ENCODE measurements around the gene CYREN. TPM values are rescaled to one million over a fixed set of nuclear protein-coding genes. Genes with fewer than 3 reads are reported as not detected.
A peak's percentile ranks its signal among the peaks of the same experiment; 100 is the strongest.

Gene CYREN
- total and polyA plus RNA-seq, 8 donors: 13.9 to 29.0 (median 23.8) TPM

- peaks cover 0 to 11% (median 8%) of the 10 kb centered on the region in 3 donors for H3K4me1 ChIP-seq
- H3K27ac ChIP-seq: peak overlapping the region in 2 of 4 donors; percentile 33 to 48
- no peak for DNase-seq
- intact Hi-C loops (cut with DNase I): no loop called here
- H3K27me3 ChIP-seq: no peaks in the 10 kb centered on the region
- 88 to 92% methylated on average over 12 of the region's 12 CpGs for WGBS, 2 donors
- no peaks in the 10 kb centered on the region for H3K9me3 ChIP-seq
- no peak for TF ChIP-seq CTCF (IDR thresholded peaks at IDR 0.05)
- no peak for ATAC-seq
- no peak overlapping the region for H3K4me3 ChIP-seq
- H3K36me3 ChIP-seq: peaks cover 0 to 71% (median 12%) of the 10 kb centered on the region in 3 donors
- no peak for FAIRE-seq
Observed at GRCh38 chr7:135194494-135195095, 24.1 kb upstream of the CYREN start.

- DNase-seq (peak in 2 of 6 donors; percentile 36 to 48), FAIRE-seq (no peak), ATAC-seq (peak; percentile 7 to 54 (median 41))
- 51 to 54% methylated on average over 10 of the region's 10 CpGs for WGBS, 2 donors
- no peak for TF ChIP-seq CTCF (IDR thresholded peaks at IDR 0.05)
- no peak overlapping the region for H3K4me3 ChIP-seq
- H3K27me3 ChIP-seq: no peaks in the 10 kb centered on the region
- peaks cover 0 to 62% (median 12%) of the 10 kb centered on the region in 3 donors for H3K36me3 ChIP-seq
- H3K27ac ChIP-seq: peak overlapping the region; percentile 33 to 48 (median 41)
- intact Hi-C loops (cut with DNase I): no loop called here
- no peaks in the 10 kb centered on the region for H3K9me3 ChIP-seq
- H3K4me1 ChIP-seq: peaks cover 0 to 14% (median 13%) of the 10 kb centered on the region in 3 donors
Observed at GRCh38 chr7:135193615-135194081, 23.1 kb upstream of the CYREN start.

DNA sequence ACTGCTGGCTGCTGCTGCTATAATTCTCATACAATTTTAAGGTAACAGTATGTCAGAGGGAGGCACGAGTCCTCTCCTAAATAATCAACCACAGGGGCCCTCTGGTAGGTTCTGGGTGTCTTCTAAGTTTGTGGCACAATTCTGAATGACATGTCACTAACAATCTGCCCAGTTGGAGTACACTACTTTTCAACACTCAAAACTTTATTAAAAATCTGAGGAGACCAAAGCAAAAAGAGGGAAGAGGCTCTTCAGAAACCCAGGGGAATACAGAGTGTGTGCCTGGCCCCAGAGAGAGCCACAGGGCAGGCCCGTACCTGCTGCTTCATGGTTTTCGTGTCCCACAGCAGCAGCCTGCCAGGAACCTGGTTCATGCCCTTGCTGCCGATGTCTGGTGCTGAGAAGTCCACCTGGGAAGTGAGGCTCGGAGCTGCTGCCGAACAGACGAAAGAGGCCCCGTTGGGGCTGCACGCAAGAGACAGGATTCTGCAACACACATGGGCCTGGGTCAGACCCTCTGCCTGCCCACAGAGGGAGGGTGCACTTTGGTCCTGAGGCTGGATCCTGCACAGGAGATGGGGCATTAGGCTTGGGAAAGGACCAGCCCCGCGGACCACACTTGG lies 22.5 kb upstream of the CYREN start:
- Histone ChIP-seq H3K36me3 (peaks cover 0 to 60% (median 12%) of the 10 kb centered on the region in 3 donors), H3K4me3 (no peak overlapping the region), H3K4me1 (peaks cover 0 to 16% (median 13%) of the 10 kb centered on the region in 3 donors), H3K27me3 (no peaks in the 10 kb centered on the region), H3K9me3 (no peaks in the 10 kb centered on the region), H3K27ac (peak overlapping the region in 3 of 4 donors; percentile 33 to 48 (median 48))
- DNase-seq: no peak
- TF ChIP-seq CTCF (IDR thresholded peaks at IDR 0.05): no peak
- peak in 1 of 4 donors; percentile 5 for ATAC-seq
- no peak for FAIRE-seq
- WGBS, 2 donors: 69% methylated on average over 11 of the region's 11 CpGs
- intact Hi-C loops (cut with DNase I): no loop called here

GRCh38 chr7:135190703-135191102 lies 20.2 kb upstream of the CYREN start:
- DNase-seq (no peak), ATAC-seq (no peak), FAIRE-seq (no peak)
- Histone ChIP-seq H3K27me3 (no peaks in the 10 kb centered on the region), H3K4me3 (no peak overlapping the region), H3K9me3 (no peaks in the 10 kb centered on the region), H3K27ac (no peak overlapping the region), H3K36me3 (peaks cover 3 to 58% (median 16%) of the 10 kb centered on the region in 3 donors), H3K4me1 (peaks cover 0 to 16% (median 13%) of the 10 kb centered on the region in 3 donors)
- TF ChIP-seq CTCF (IDR thresholded peaks at IDR 0.05): no peak
- intact Hi-C loops (cut with DNase I): no loop called here

DNA sequence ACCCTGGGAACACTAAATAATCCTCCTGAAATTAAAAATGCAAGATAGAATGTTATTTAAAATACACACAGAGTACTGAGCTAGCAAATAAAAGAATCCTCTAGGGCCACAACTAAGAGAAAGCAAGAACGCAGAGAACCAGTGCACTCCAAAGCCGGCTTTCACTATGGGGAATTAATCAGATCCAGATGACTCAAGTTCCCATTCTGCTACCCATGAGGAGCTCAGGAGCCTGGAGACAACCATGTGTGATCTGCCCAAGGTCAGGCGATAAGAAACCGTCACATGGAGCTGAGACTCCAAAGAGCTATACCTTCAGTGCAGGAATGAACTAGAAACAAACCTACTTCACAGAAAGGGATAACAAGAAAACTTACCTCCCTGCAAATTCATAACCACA lies 19.5 kb upstream of the CYREN start:
- peaks cover 7 to 58% (median 19%) of the 10 kb centered on the region in 3 donors for H3K36me3 ChIP-seq
- 42 to 47% methylated on average over 4 of the region's 4 CpGs for WGBS, 2 donors
- DNase-seq: no peak
- no peak for TF ChIP-seq CTCF (IDR thresholded peaks at IDR 0.05)
- FAIRE-seq: no peak
- no peaks in the 10 kb centered on the region for H3K9me3 ChIP-seq
- peak overlapping the region; percentile 46 to 67 (median 63) for H3K27ac ChIP-seq
- H3K4me3 ChIP-seq: no peak overlapping the region
- H3K4me1 ChIP-seq: peaks cover 0 to 16% (median 13%) of the 10 kb centered on the region in 3 donors
- no peaks in the 10 kb centered on the region for H3K27me3 ChIP-seq
- intact Hi-C loops (cut with DNase I): no loop called here
- ATAC-seq: peak in 3 of 4 donors; percentile 10 to 24 (median 19)
